CD14-positive monocyte (primary cell): ENCODE measurements around the gene ZNF577. TPM values are rescaled to one million over a fixed set of nuclear protein-coding genes. Genes with fewer than 3 reads are reported as not detected.

Source experiments
- DNase-seq, 3 donors: peaks; one replicate each; pipeline ENCODE4 v3.0.0-alpha.2; 2011 to 2022
- H2AFZ ChIP-seq: 2 replicates; pipeline ENCODE4 v1.6.0; 2012; ENCODE audit warnings: mild to moderate bottlenecking, low read depth, low read length, inconsistent platforms; ENCODE audit not compliant: insufficient read depth, poor library complexity, severe bottlenecking
- H3K27ac ChIP-seq, 2 donors: 1 replicate in 1 of 2; 2 replicates in 1 of 2; pipeline ENCODE4 v1.5.1; 2012 to 2013; ENCODE audit warnings: low read length in 2 of 2, control low read depth in 1 of 2, inconsistent platforms in 1 of 2, low read depth in 1 of 2, mild to moderate bottlenecking in 1 of 2
- H3K27me3 ChIP-seq, 2 donors: one replicate each; pipeline versions ENCODE4 v1.6.0 to v1.6.1; 2011 to 2013; ENCODE audit warnings: low read length in 2 of 2; ENCODE audit not compliant: control insufficient read depth in 2 of 2, insufficient read depth in 2 of 2
- H3K36me3 ChIP-seq, 2 donors: replicated peaks in 1 of 2; 1 replicate in 1 of 2; 2 replicates in 1 of 2; pipeline versions ENCODE4 v1.5.1 to v1.6.1; 2012 to 2013; ENCODE audit warnings: low read length in 2 of 2, control low read depth in 1 of 2, inconsistent platforms in 1 of 2, mild to moderate bottlenecking in 1 of 2; ENCODE audit not compliant: insufficient read depth in 2 of 2, control insufficient read depth in 1 of 2
- H3K4me1 ChIP-seq, 2 donors: 1 replicate in 1 of 2; 2 replicates in 1 of 2; pipeline versions ENCODE4 v1.5.1 to v1.6.1; 2012 to 2013; ENCODE audit warnings: low read length in 2 of 2, control low read depth in 1 of 2, inconsistent platforms in 1 of 2, mild to moderate bottlenecking in 1 of 2, moderate library complexity in 1 of 2; ENCODE audit not compliant: insufficient read depth in 2 of 2, control insufficient read depth in 1 of 2
- H3K4me2 ChIP-seq: replicated peaks from 2 replicates; pipeline ENCODE3; 2012; ENCODE audit warnings: low read length, moderate library complexity, mild to moderate bottlenecking; ENCODE audit not compliant: poor library complexity, severe bottlenecking; ENCODE audit errors: extremely low read depth
- H3K4me3 ChIP-seq, 3 experiments: fragments of 200-600 bp in 1 of 3; sonication (generic) in 1 of 3; replicated peaks in 1 of 3; 1 replicate in 2 of 3; 2 replicates in 1 of 3; pipeline ENCODE4 v1.5.1; 2011 to 2013; ENCODE audit warnings: low read length in 3 of 3, mild to moderate bottlenecking in 3 of 3, control low read depth in 2 of 3, low read depth in 2 of 3, inconsistent platforms in 1 of 3, moderate library complexity in 1 of 3
- H3K79me2 ChIP-seq: 2 replicates; pipeline ENCODE4 v1.6.0; 2012; ENCODE audit warnings: mild to moderate bottlenecking, control low read depth, inconsistent platforms, low read length, moderate library complexity; ENCODE audit not compliant: insufficient read depth
- H3K9ac ChIP-seq: 2 replicates; pipeline ENCODE4 v1.6.0; 2017; ENCODE audit warnings: low read length, mild to moderate bottlenecking; ENCODE audit not compliant: insufficient read depth, poor library complexity, severe bottlenecking
- H3K9me3 ChIP-seq, 2 donors: replicated peaks in 1 of 2; 1 replicate in 1 of 2; 2 replicates in 1 of 2; pipeline versions ENCODE4 v1.5.1 to v1.6.1; 2012 to 2013; ENCODE audit warnings: low read length in 2 of 2, control low read depth in 1 of 2; ENCODE audit not compliant: control insufficient read depth in 1 of 2, insufficient read depth in 1 of 2
- H4K20me1 ChIP-seq: 2 replicates; pipeline ENCODE4 v1.6.0; 2012; ENCODE audit warnings: mild to moderate bottlenecking, low read length, control low read depth, moderate library complexity; ENCODE audit not compliant: insufficient read depth
- H3K27ac Mint-ChIP-seq, 7 donors: one replicate each; pipeline ENCODE4 v1.8.0; 2020; ENCODE audit warnings: mild to moderate bottlenecking in 7 of 7, mixed read lengths in 7 of 7, moderate library complexity in 6 of 7, inconsistent platforms in 2 of 7
- H3K27me3 Mint-ChIP-seq, 3 donors: one replicate each; pipeline ENCODE4 v1.8.0; 2021 to 2022; ENCODE audit warnings: low read depth in 3 of 3, mild to moderate bottlenecking in 3 of 3, mixed read lengths in 3 of 3, moderate library complexity in 3 of 3, inconsistent platforms in 1 of 3
- H3K36me3 Mint-ChIP-seq, 2 donors: one replicate each; pipeline ENCODE4 v1.8.0; 2020; ENCODE audit warnings: mixed read lengths in 2 of 2, inconsistent platforms in 1 of 2, mild to moderate bottlenecking in 1 of 2
- H3K4me1 Mint-ChIP-seq: one replicate; pipeline ENCODE4 v1.8.0; 2020; ENCODE audit warnings: mild to moderate bottlenecking, mixed read lengths
- H3K4me3 Mint-ChIP-seq, 2 donors: one replicate each; pipeline ENCODE4 v1.8.0; 2020; ENCODE audit warnings: mild to moderate bottlenecking in 2 of 2, mixed read lengths in 2 of 2, moderate library complexity in 1 of 2
- H3K9me3 Mint-ChIP-seq, 7 donors: one replicate each; pipeline ENCODE4 v1.8.0; 2020 to 2022; ENCODE audit warnings: mixed read lengths in 7 of 7, mild to moderate bottlenecking in 6 of 7, moderate library complexity in 6 of 7, inconsistent platforms in 2 of 7
- CTCF ChIP-seq: fragments of 200-600 bp; IDR thresholded peaks from one replicate; pipeline ENCODE4 v1.8.0; 2022; ENCODE audit warnings: antibody characterized with exemption, mild to moderate bottlenecking
- WGBS: methylation state at CpG from one replicate; pipeline ENCODE4 v1.1.5; 2013; ENCODE audit warnings: missing lambda C conversion rate; ENCODE audit not compliant: insufficient coverage; 5-methylcytosine and 5-hydroxymethylcytosine counted together
- intact Hi-C, 2 donors: fragments of 100-400 bp; cut with micrococcal nuclease; formaldehyde crosslinking; loops; one replicate each; pipeline versions ENCODE4 v1.15.0 to v1.15.1; 2023
- polyA plus RNA-seq, 3 donors: library from polyadenylated mRNA; depleted of rRNA in 1 of 3; unstranded in 2 of 3; stranded (reverse) in 1 of 3; fragments of 300-500 nt in 2 of 3; fragments of >200 nt in 1 of 3; fragmentation: Illumina TruSeq in 2 of 3; gene quantifications; 1 replicate in 2 of 3; 2 replicates in 1 of 3; pipeline ENCODE4 v1.2.3, GENCODE V29; 2012 to 2021

ZNF577 gene
- polyA plus RNA-seq, 3 donors: 1.5 to 8.5 (median 1.5) TPM

- peaks cover 3 to 7% (median 7%) of the 10 kb centered on the region in 3 donors for H3K27me3 Mint-ChIP-seq
- no peaks in the 10 kb centered on the region for H3K27me3 ChIP-seq
- H3K79me2 ChIP-seq: peaks cover 47% of the 10 kb centered on the region
- peaks cover 41 to 96% (median 84%) of the 10 kb centered on the region in 7 donors for H3K9me3 Mint-ChIP-seq
- H3K4me3 ChIP-seq: peak overlapping the region in 1 of 3 experiments; percentile 17
- H3K4me3 Mint-ChIP-seq: no peak overlapping the region
- H3K27ac Mint-ChIP-seq: no peak overlapping the region
- WGBS: 100% methylated on average over 1 of the region's 4 CpGs
- peaks cover 65 to 83% of the 10 kb centered on the region in 2 donors for H3K9me3 ChIP-seq
- no peaks in the 10 kb centered on the region for H4K20me1 ChIP-seq
- no peak overlapping the region for H3K4me2 ChIP-seq
- no peak overlapping the region for H3K9ac ChIP-seq
- H3K36me3 Mint-ChIP-seq: peaks cover 48 to 60% of the 10 kb centered on the region in 2 donors
- intact Hi-C loops: no loop called here
- peaks cover 19% of the 10 kb centered on the region for H3K4me1 Mint-ChIP-seq
- H3K4me1 ChIP-seq: peaks cover 7 to 16% of the 10 kb centered on the region in 2 donors
- TF ChIP-seq CTCF: no peak
- H3K27ac ChIP-seq: no peak overlapping the region
- no peak for DNase-seq
- H3K36me3 ChIP-seq: peaks cover 34 to 61% of the 10 kb centered on the region in 2 donors
- no peak overlapping the region for H2AFZ ChIP-seq
Measured at GRCh38 chr19:51901860-51902259, 14.1 kb upstream of the ZNF577 start.

- no peak overlapping the region for H3K4me3 Mint-ChIP-seq
- H3K27ac Mint-ChIP-seq: no peak overlapping the region
- intact Hi-C loops: no loop called here
- peaks cover 17% of the 10 kb centered on the region for H3K4me1 Mint-ChIP-seq
- Histone ChIP-seq H3K9ac (no peak overlapping the region), H3K9me3 (peaks cover 65 to 97% of the 10 kb centered on the region in 2 donors), H3K79me2 (no peaks in the 10 kb centered on the region), H3K4me3 (peak overlapping the region in 1 of 3 experiments; percentile 46), H3K4me1 (peaks cover 4 to 12% of the 10 kb centered on the region in 2 donors), H3K4me2 (no peak overlapping the region), H3K27ac (no peak overlapping the region), H4K20me1 (no peaks in the 10 kb centered on the region), H2AFZ (no peak overlapping the region), H3K27me3 (no peaks in the 10 kb centered on the region), H3K36me3 (peaks cover 55 to 73% of the 10 kb centered on the region in 2 donors)
- DNase-seq: no peak
- peaks cover 64 to 98% (median 94%) of the 10 kb centered on the region in 7 donors for H3K9me3 Mint-ChIP-seq
- WGBS: 100% methylated on average over 2 of the region's 10 CpGs
- TF ChIP-seq CTCF: no peak
- H3K27me3 Mint-ChIP-seq: peaks cover 0 to 4% (median 3%) of the 10 kb centered on the region in 3 donors
- peaks cover 62 to 78% of the 10 kb centered on the region in 2 donors for H3K36me3 Mint-ChIP-seq
Measured at GRCh38 chr19:51891193-51891747, 3.5 kb upstream of the ZNF577 start.
